Activated CD8-positive, alpha-beta memory T cell treated with anti-CD3 and anti-CD28 coated beads for 4 hours (primary cell): ENCODE measurements around the gene MASP2.
"Not testable (repeated sequence)": the region's sequence is repeated elsewhere in the genome, so short reads cannot be mapped to it uniquely, and the experiment has no call there.

Experiments used
- DNase-seq, 2 donors: peaks; one replicate each; pipeline ENCODE4 v3.0.0-alpha.2; 2020; ENCODE audit warnings: low read depth in 2 of 2

MASP2 gene

DNA sequence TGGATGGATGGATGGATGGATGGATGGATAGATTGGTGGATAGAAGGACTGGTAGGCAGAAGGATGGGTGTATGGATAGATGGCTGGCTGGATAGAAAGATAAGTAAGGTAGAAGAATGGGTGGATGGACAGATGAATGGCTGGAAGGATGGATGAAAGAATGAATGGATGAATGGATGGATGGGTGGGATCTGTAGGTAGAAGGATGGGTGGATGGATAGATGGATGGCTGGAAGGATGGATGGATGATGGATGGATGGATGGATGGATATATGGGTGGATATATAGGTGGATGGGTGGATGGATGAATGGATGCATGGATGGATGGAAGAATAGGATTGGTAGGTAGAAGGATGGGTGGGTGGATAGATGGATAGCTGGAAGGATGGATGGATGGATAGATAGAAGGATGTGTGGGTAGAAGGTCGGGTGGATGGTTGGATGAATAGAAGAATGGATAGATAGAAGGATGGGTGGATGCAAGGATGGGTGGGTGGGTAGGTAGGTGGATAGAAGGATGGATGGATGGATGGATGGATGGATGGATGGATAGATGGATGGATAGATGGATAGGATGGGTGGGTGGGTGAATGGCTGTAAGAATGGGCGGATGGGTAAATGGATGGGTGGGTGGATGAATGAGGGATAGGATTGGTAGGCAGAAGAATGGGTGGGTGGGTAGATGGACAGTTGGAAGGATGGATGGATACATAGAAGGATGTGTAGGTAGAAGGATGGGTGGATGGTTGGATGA lies 7.5 kb downstream of the MASP2 start:
- DNase-seq: no peak

DNA sequence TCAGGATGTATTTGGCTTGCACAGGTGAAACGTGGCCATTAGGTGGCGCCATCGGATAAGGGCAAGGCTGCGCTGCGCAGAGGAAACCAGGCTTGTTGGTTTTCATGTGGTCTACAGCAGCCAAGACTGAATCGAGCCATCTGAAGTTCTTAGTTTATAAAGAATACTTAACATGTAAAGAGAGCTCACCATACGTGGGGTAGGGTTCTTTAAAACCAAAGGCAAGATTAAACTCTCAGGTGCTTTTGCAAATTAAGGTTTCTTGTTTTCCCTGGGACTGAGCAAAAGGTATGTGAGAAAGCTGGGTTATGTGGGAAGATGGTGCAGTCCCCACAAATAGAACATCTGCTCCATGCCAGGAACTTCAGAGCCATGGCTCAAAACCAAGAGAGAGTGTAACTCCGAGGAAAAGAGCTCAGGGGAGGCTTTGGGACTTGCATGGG lies 9.3 kb downstream of the MASP2 start:
- peak; percentile 81 to 82 for DNase-seq

GRCh38 chr1:11037019-11037739 lies 9.9 kb downstream of the MASP2 start:
- DNase-seq: not testable (repeated sequence)

DNA sequence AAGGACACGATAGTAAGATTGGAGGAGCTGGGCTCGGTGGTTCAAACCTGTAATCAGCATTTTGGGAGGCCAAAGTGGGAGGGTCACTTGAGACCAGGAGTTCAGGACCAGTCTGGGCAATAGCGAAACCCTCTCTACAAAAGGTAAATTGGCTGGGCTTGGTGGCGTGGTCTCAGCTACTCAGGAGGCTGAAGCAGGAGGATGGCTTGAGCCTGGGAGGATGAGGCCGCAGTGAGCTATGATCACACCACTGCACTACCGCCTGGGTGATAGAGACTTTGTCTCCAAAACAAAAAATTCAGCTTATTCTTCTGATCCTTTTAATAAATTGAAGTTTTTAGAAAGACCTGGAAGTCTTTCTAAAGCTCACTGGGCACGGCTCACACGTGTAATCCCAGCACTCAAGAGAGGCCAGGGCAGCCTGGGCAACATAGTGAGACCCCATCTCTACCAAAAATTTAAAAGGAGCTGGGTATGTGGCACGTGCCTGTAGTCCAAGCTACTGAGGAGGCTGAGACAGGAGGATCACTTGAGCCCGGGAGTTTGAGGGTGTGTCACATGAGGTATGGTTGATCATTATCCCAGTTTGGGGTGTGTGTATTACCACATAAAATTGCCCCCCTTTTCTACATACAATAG lies 15.3 kb downstream of the MASP2 start:
- no peak for DNase-seq

- DNase-seq: no peak
These were observed 16.2 kb downstream of the MASP2 start for GRCh38 chr1:11030865-11031264.

- no peak for DNase-seq
These were observed 19.0 kb downstream of the MASP2 start for GRCh38 chr1:11028018-11028417.

DNA sequence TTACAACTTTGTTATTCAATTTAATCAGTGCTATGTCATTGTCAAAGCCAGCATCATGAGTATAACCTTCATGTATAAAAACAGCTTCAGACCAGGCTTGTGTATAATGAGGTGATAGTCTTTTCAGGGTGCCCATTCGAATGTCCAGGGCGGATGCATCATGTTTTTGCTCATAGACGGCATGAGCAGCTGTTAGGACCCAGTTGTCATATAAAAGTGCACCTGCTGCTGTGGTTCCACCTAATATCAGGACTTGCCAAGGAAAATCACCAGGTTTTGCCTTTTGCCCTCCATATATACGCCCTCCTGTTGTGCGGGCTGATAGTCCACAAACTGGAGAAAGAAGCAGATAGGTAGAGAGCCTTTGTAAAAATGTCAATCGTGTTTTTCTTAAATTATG lies 19.7 kb downstream of the MASP2 start:
- DNase-seq: no peak

DNA sequence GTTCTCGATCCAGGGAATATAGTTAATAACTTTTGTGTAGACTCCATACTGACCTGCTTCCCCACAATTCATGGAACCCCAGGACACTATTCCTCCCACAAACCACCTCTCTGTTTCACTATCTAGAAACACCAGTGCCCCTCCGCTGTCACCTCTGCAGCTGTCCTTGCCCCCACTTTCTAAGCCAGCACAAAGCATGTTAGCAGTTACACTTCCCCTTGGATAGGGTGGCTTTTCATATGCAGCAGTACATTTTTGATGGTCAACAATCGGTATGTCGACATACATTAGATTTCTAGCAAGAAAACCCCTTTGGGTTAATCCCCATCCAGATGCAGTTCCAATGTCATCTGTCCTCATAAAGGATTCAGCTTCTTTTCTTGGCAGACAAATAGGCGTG lies 20.1 kb downstream of the MASP2 start:
- DNase-seq: no peak

- DNase-seq: no peak
These were observed 21.0 kb downstream of the MASP2 start for GRCh38 chr1:11026052-11026451.

DNA sequence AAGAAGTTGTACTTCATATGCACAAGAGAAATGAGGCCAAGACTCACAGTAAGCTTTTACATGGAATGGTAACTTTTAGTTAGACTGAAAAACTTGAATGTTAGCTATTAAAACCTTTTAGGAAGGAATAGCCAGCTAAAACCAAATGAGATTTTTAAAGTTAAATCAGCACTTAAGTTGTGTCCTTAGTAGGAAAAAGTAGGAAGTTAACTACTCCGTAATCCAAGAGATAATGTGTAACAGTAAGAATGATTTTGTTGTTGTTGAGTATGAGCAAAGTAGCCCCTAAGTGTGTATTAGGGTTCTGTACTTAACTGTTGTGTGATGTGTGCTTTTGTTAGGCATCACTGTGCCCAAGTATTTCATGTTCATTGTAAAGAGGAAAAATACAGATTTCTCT lies 21.4 kb downstream of the MASP2 start:
- no peak for DNase-seq

DNA sequence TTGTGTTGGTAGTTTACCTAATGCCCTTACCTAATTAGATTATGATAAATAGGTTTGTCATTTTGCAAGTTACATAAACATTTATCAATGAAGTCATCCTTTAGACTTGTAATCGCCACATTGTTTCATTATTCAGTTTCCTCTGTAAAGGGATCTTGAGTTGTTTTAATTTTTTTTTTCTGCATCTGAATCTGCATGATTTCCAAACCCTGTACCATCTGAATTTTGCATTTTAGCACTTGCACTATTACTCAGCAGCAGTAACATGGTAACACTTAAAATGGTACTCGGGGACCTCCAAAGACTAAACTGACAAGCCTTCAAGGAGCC lies 22.2 kb downstream of the MASP2 start:
- DNase-seq: no peak

DNA sequence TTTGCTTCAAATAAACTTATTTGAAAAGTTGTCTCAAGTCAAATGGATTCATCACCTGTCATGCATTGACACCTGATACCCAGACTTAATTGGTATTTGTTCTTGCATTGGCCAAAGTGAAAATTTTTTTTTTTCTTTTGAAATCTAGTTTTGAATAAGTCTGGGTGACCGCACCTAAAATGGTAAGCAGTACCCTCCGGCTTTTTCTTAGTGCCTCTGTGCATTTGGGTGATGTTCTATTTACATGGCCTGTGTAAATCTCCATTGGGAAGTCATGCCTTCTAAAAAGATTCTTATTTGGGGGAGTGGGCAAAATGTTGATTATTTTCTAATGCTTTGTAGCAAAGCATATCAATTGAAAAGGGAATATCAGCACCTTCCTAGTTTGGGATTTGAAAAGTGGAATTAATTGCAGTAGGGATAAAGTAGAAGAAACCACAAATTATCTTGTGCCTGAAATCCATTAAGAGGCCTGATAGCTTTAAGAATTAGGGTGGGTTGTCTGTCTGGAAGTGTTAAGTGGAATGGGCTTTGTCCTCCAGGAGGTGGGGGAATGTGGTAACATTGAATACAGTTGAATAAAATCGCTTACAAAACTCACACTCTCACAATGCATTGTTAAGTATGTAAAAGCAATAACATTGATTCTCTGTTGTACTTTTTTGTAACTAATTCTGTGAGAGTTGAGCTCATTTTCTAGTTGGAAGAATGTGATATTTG lies 22.7 kb downstream of the MASP2 start:
- DNase-seq: no peak

- DNase-seq: no peak
These were observed 23.8 kb downstream of the MASP2 start for GRCh38 chr1:11023201-11023600.

- no peak for DNase-seq
These were observed 27.1 kb downstream of the MASP2 start for GRCh38 chr1:11019971-11020370.

GRCh38 chr1:11019358-11019757 lies 27.7 kb downstream of the MASP2 start:
- DNase-seq: not testable (repeated sequence)

GRCh38 chr1:11013160-11013531 lies 33.9 kb downstream of the MASP2 start:
- DNase-seq: no peak

GRCh38 chr1:11012260-11013159 lies 34.5 kb downstream of the MASP2 start, which contains the start of gene TARDBP:
TARDBP (plus strand) TSS chr1:11012654; CDS start chr1:11013728, 1,074 bp downstream.
- peak; percentile 77 to 79 for DNase-seq

DNA sequence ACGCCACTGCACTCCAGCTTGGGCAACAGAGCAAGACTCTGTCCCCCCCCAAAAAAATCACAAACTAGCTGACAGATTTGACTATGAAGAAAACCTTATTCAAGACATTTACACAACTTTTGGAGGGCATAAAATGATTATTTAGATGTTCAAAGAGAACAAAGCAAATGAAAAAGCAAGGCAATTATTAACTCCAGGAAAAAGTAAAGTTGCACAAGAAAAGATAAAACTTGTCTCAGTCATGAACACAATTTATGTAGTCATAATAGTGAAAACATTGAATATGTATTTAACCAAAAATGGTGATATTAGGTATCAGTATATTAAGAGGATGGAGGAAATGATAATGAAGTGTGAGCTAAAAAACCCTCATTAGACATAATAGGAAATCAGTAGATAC lies 46.5 kb downstream of the MASP2 start:
- DNase-seq: no peak

GRCh38 chr1:10996100-10996499 lies 50.9 kb downstream of the MASP2 start:
- DNase-seq: no peak

DNA sequence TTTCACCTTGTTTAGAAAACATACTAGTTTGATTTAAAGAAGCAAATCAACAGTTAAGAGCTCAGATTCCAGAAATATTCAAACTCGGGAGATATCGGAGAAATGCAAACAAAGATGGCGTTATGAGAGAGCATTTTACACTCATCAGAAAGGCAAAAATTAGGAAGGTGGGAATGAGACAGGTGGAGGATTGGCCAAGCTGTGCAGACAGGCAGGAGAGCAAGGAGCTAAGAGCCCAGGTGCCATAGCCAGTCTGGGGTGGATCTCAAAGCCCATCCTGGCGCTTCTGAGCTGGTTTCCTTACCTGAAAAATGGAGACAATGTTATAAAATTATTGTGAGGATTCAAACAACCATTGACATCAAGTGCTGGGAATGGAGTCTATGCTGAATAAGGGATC lies 54.2 kb downstream of the MASP2 start:
- no peak for DNase-seq

- DNase-seq: not testable (repeated sequence)
These were observed 55.0 kb downstream of the MASP2 start for GRCh38 chr1:10992004-10992403.
